ENCODE data around the gene ELL3.
"Not testable (repeated sequence)": the region's sequence is repeated elsewhere in the genome, so short reads cannot be mapped to it uniquely, and the experiment has no call there.

ELL3 gene

DNA sequence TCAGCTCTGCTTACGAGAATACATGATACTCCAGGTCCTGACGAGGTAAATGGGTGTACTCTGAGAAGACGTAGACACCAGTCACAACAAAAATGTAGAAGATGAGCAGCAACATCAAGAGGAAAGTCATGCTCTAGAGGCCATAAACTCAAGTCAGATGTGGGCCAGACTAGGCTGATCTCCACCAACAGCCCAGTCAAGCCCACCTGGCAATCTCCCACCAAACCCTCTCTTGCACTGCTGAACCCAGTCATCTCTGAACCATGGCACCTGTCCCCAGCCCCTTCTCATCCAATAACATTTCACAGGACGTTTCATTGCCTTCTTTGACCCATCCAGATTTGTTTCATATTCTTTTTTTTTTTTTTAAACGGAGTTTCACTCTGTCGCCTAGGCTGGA, 41.4 kb downstream of the ELL3 start:
- TF ChIP-seq ZFX (IDR thresholded peaks at IDR 0.05; ENCODE audit: borderline replicate concordance), result no peak
- TF ChIP-seq CTCF (IDR thresholded peaks at IDR 0.05), result no peak
- no peak overlapping the region for H3K27ac ChIP-seq

DNA sequence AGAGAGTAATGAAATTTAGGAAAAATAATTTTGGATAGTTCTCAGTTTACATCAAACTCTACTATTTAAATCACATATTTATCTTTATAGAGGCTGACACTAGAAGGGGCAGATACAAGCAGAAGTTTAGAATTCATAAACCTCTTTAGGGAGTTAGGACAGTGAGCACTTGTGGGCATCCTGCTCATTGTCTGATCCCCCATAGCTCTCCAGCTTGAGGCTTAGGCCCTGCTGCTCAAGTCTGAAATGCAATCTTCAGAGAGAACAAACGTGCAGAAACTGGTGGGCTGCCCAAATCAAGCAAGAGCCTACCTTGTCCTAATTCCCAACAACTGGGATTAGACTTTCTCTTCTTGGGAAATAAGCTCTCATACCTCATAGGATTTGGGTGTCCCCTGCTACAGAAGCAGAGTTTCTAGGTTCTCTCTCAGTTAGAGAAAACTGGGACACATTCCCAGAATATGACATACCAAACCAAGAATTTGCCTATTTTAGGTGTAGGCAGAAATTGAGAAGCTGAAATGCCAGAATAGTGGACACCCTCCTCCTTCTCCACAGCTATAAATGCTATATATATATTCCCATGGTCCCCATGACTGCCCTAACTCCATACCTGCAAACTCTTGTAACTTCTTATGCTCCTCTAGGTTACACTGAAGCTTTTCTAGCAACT, 48.6 kb downstream of the ELL3 start:
- not testable (repeated sequence) for H3K27ac ChIP-seq

GRCh38 chr15:43726306-43726705, 50.5 kb downstream of the ELL3 start:
- not testable (repeated sequence) for H3K27ac ChIP-seq

DNA sequence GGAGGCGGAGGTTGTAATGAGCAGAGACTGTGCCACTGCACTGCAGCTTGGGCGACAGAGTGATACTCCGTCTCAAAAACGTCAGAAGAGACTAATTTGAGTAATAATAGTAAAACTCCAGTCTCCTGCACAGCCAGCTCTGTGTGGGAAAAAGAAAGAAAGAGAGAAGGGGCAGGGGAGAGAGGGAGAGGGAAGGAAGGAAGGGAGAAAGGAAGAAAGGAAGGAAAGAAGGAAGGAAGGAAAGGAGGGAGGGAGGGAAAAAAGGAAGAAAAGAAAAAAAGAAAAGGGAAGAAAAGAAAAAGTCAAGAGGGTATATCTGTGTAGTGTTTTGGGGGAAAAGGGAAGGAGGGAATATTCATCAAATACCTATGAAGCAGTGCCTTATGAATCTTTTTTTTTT, 53.6 kb downstream of the ELL3 start:
- no peak overlapping the region for H3K27ac ChIP-seq
- no peak for TF ChIP-seq CTCF (IDR thresholded peaks at IDR 0.05)
- TF ChIP-seq ZFX (IDR thresholded peaks at IDR 0.05; ENCODE audit: borderline replicate concordance), result no peak
